A673 (cell line): ENCODE data around the gene CPEB2.

Experiments
- EZH2 ChIP-seq: fragments of 200-600 bp; sonication (generic); IDR thresholded peaks from 2 replicates; pipeline ENCODE4 v1.6.1; 2017; ENCODE audit warnings: borderline replicate concordance, low read depth, mild to moderate bottlenecking, mixed read lengths, antibody characterized with exemption, low read length; ENCODE audit not compliant: poor library complexity, severe bottlenecking
- TF ChIP-seq, protein P1 (sequence below): fragments of 300-800, 200-600 bp; sonication (generic); conservative IDR thresholded peaks from 2 replicates; pipeline ENCODE4 v1.5.1; 2017; ENCODE audit warnings: low read depth, mild to moderate bottlenecking, antibody characterized with exemption, low read length, moderate library complexity, mixed read lengths

- TF ChIP-seq, protein P1, sequence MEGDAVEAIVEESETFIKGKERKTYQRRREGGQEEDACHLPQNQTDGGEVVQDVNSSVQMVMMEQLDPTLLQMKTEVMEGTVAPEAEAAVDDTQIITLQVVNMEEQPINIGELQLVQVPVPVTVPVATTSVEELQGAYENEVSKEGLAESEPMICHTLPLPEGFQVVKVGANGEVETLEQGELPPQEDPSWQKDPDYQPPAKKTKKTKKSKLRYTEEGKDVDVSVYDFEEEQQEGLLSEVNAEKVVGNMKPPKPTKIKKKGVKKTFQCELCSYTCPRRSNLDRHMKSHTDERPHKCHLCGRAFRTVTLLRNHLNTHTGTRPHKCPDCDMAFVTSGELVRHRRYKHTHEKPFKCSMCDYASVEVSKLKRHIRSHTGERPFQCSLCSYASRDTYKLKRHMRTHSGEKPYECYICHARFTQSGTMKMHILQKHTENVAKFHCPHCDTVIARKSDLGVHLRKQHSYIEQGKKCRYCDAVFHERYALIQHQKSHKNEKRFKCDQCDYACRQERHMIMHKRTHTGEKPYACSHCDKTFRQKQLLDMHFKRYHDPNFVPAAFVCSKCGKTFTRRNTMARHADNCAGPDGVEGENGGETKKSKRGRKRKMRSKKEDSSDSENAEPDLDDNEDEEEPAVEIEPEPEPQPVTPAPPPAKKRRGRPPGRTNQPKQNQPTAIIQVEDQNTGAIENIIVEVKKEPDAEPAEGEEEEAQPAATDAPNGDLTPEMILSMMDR, result no peak
- TF ChIP-seq EZH2, result no peak
Measured at GRCh38 chr4:15110120-15110571, 107.9 kb downstream of the CPEB2 start.
